Mucosa of descending colon (tissue), 3 donors: Measurements from ENCODE around the gene FSHR. TPM values are rescaled to one million over a fixed set of nuclear protein-coding genes. Genes with fewer than 3 reads are reported as not detected.

Experiments
- ATAC-seq: fragments of 200-7000 bp; cut with Tn5 transposase; one replicate; pipeline ENCODE4 v1.9.1; 2020; ENCODE audit warnings: mild to moderate bottlenecking, moderate library complexity
- DNase-seq, 3 donors: peaks; one replicate each; pipeline ENCODE4 v3.0.0-alpha.2; 2020
- H3K36me3 ChIP-seq: fragments of 200-600 bp; one replicate; pipeline ENCODE4 v1.8.0; 2021; ENCODE audit warnings: low read depth, mild to moderate bottlenecking
- H3K4me1 ChIP-seq: fragments of 200-600 bp; one replicate; pipeline ENCODE4 v1.8.0; 2021; ENCODE audit warnings: low read depth, mild to moderate bottlenecking
- H3K4me3 ChIP-seq: fragments of 200-600 bp; one replicate; pipeline ENCODE4 v1.8.0; 2021; ENCODE audit warnings: mild to moderate bottlenecking
- H3K9me3 ChIP-seq: fragments of 200-600 bp; one replicate; pipeline ENCODE4 v1.8.0; 2021; ENCODE audit warnings: mild to moderate bottlenecking
- intact Hi-C, 2 donors: fragments of 100-400 bp; cut with DNase I in 1 of 2; cut with micrococcal nuclease in 1 of 2; formaldehyde crosslinking; loops; one replicate each; pipeline versions ENCODE4 v1.11.0 to v1.11.1; 2022; cut with DNase I, micrococcal nuclease
- total RNA-seq, 3 donors: library from RNA; stranded (reverse); fragmentation: NEBNext Ultra II Directional in 2 of 3; extraction: Animal tissue kit (Norgen Biotek cat#: 25700) in 2 of 3; gene quantifications; one replicate each; pipeline versions ENCODE4 v1.2.1 to v1.2.4, GENCODE V29; 2021 to 2023
- TF ChIP-seq, protein P1 (sequence below): fragments of 200-600 bp; IDR thresholded peaks from one replicate; pipeline ENCODE4 v1.8.0; 2022; ENCODE audit warnings: antibody characterized with exemption, mild to moderate bottlenecking
- donor health status: DM: no; HTN: no; CAD: no; lungs with moderate emphysema.
- donor health status: DM: no; HTN: no; CAD: no.
- donor health status: DM: no; HTN: yes; CAD: no.

FSHR gene
- total RNA-seq, 3 donors from 2014 or later = not detected

DNA sequence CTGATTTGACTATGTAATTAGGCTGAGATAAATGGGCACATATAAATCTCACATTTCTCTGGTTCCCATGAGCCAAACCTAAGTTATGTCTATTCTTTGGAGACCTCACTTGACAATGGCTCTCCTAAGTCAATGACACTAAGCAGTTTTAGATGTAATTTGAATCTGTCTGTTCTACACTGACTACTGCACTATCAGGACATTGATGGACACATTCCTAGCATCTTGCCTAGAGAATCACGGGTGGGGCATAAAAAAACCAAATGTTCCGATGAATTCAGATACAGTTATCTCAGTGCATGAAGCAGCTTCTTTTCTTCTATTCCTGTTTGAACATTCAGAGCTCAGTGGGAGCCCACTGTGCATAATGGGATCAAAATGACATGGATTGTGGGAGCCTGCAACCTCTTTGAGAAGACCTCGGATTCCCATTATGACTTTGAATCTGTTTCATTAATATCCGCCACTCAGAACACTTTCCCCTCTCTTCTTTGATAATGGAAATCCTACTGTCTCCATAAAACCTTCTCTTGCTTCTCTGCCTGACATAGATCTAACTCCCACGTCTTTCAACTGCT lies 110.8 kb downstream of the FSHR start:
- Histone ChIP-seq H3K9me3 (no peaks in the 10 kb centered on the region), H3K4me1 (no peaks in the 10 kb centered on the region), H3K4me3 (no peak overlapping the region), H3K36me3 (no peaks in the 10 kb centered on the region)
- ATAC-seq (no peak), DNase-seq (no peak)
- intact Hi-C loops = no loop called here
- TF ChIP-seq, protein P1, sequence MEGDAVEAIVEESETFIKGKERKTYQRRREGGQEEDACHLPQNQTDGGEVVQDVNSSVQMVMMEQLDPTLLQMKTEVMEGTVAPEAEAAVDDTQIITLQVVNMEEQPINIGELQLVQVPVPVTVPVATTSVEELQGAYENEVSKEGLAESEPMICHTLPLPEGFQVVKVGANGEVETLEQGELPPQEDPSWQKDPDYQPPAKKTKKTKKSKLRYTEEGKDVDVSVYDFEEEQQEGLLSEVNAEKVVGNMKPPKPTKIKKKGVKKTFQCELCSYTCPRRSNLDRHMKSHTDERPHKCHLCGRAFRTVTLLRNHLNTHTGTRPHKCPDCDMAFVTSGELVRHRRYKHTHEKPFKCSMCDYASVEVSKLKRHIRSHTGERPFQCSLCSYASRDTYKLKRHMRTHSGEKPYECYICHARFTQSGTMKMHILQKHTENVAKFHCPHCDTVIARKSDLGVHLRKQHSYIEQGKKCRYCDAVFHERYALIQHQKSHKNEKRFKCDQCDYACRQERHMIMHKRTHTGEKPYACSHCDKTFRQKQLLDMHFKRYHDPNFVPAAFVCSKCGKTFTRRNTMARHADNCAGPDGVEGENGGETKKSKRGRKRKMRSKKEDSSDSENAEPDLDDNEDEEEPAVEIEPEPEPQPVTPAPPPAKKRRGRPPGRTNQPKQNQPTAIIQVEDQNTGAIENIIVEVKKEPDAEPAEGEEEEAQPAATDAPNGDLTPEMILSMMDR = no peak

DNA sequence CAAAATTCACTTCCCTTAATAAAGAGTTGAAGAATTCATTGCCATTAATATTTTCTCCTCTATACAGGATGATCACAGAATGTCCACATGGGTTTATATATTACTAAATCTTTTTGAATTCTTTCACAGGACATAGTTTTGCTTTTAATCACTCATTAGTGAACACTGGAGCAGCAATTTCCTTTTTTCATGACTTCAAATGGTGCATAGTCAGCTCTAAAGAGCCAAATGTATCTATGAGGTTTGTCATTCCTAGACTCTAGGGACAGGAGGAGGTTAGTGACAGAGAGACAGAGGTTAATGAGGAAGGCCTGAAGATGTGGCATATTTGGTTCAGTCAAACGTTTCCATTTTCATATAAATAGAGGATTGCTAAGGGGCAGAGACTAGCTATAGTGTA lies 111.8 kb downstream of the FSHR start:
- Histone ChIP-seq H3K4me1 (no peaks in the 10 kb centered on the region), H3K36me3 (no peaks in the 10 kb centered on the region), H3K4me3 (no peak overlapping the region), H3K9me3 (no peaks in the 10 kb centered on the region)
- ATAC-seq = no peak
- TF ChIP-seq, protein P1 = no peak
- DNase-seq = no peak
- intact Hi-C loops = no loop called here

DNA sequence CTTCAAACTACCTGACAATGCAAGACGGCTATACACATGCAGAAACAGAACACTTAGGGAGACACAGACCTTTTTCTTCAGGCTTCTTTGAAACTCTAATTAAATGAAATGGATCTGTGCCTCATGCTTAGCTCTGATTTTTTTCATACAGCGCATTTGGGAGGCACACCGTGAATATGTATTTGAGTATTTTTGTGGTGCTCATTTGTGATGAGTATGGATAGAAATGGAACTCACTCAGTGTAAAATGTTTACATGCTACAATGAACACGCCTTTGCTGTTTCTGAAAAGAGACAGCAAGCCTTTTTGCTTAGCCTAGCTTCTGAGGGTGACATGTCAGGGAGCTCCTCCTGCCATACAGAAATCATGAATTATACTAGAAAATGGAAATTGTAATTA lies 113.3 kb downstream of the FSHR start:
- ATAC-seq = no peak
- H3K36me3 ChIP-seq = no peaks in the 10 kb centered on the region
- TF ChIP-seq, protein P1 = no peak
- intact Hi-C loops = no loop called here
- H3K4me1 ChIP-seq = no peaks in the 10 kb centered on the region
- DNase-seq = no peak
- no peak overlapping the region for H3K4me3 ChIP-seq
- no peaks in the 10 kb centered on the region for H3K9me3 ChIP-seq

DNA sequence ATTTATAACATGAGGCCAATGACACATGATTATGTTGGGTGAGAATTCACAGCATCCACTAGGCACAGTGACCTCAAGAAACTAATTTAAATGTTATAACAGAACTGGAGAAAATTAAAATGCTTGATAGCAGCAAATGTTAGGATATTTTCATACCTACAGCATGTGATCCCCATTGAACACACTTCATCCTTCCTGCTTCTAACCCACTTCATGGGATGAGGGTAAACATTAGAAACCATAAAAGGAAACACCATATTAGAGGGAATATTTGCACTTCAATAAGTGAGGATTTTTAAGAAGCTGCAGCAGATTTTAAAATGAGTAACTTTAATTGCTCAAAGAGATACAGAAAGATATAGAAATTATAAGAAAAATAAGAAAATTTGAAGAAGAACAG lies 117.1 kb downstream of the FSHR start:
- Histone ChIP-seq H3K4me3 (no peak overlapping the region), H3K4me1 (no peaks in the 10 kb centered on the region), H3K36me3 (no peaks in the 10 kb centered on the region), H3K9me3 (no peaks in the 10 kb centered on the region)
- intact Hi-C loops = no loop called here
- no peak for ATAC-seq
- DNase-seq = no peak
- TF ChIP-seq, protein P1 = no peak

DNA sequence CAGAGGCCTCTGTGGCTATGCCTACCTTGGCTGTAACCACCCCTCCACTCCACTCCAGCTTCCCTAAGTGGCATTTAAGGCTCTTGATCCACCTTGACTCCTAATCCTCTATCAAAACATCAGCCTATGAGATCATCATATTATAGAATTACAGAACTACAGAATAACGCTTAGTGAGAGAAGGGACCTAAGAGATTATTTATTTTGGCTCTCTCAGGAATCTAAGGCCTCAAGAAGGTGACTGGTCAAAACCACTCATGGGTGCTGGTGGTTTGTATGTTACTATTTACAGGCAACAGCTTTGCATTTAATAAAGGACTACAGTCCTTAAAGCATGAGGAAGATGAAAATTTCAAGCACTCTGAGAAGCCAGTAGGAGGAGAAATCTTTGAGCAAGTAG lies 118.8 kb downstream of the FSHR start:
- TF ChIP-seq, protein P1 = no peak
- no peak for ATAC-seq
- intact Hi-C loops = no loop called here

More for the DNA sequence above, 118.8 kb downstream of the FSHR start:
- Histone ChIP-seq H3K36me3 (no peaks in the 10 kb centered on the region), H3K4me1 (no peaks in the 10 kb centered on the region), H3K9me3 (no peaks in the 10 kb centered on the region), H3K4me3 (no peak overlapping the region)
- no peak for DNase-seq
